ENCODE results near the gene UCN. TPM values are rescaled to one million over a fixed set of nuclear protein-coding genes. Genes with fewer than 3 reads are reported as not detected.

The UCN gene
- total RNA-seq, 3 donors from 2014 or later (not counting 1 experiment from before 2014, with no cell fraction given) = 1.6 to 3.6 (median 2.4) TPM

DNA sequence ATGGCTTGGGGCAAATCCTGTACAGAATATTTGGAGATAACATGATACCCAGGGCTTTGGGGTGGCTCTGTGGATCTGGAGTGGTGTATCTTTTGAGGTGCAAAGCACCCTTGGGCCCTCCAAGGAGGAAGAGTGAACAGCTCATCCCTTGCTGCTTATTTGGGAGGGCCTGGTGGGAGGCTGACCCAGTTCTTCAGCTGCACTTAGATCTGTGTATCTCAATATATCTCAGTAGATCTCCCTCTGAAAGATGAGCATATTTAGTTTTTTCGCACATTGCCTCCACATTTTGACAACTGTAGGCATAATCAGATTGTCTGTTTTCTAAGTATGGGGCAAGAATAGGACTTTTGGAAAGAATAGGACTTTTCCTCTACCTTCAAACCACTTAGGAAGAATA lies 23.2 kb downstream of the UCN start:
- TF ChIP-seq, protein P1, sequence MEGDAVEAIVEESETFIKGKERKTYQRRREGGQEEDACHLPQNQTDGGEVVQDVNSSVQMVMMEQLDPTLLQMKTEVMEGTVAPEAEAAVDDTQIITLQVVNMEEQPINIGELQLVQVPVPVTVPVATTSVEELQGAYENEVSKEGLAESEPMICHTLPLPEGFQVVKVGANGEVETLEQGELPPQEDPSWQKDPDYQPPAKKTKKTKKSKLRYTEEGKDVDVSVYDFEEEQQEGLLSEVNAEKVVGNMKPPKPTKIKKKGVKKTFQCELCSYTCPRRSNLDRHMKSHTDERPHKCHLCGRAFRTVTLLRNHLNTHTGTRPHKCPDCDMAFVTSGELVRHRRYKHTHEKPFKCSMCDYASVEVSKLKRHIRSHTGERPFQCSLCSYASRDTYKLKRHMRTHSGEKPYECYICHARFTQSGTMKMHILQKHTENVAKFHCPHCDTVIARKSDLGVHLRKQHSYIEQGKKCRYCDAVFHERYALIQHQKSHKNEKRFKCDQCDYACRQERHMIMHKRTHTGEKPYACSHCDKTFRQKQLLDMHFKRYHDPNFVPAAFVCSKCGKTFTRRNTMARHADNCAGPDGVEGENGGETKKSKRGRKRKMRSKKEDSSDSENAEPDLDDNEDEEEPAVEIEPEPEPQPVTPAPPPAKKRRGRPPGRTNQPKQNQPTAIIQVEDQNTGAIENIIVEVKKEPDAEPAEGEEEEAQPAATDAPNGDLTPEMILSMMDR (IDR thresholded peaks at IDR 0.05) = no peak
- Mint-ChIP-seq H3K9me3 (no peaks in the 10 kb centered on the region), H3K4me3 (no peak overlapping the region), H3K27me3 (ENCODE audit: low read depth in 2 of 2) (peaks cover 22 to 25% of the 10 kb centered on the region in 2 donors), H3K27ac (no peak overlapping the region), H3K4me1 (peaks cover 0 to 2% of the 10 kb centered on the region in 2 donors), H3K36me3 (no peaks in the 10 kb centered on the region)
- H3K27ac ChIP-seq (ENCODE audit: low read length) = no peak overlapping the region
- H3K36me3 ChIP-seq (ENCODE audit: control insufficient read depth, insufficient read depth, low read length) = no peaks in the 10 kb centered on the region
- no CpG with 5 or more reads among the region's 1 CpG for WGBS (ENCODE audit: insufficient coverage)
- no peaks in the 10 kb centered on the region for H3K27me3 ChIP-seq (ENCODE audit: control insufficient read depth, insufficient read depth, low read length)
- ATAC-seq = no peak
- intact Hi-C loops (cut with micrococcal nuclease) = loop anchor here (5.0 to 10.0 kb wide), 2 partner anchors 113 to 440 kb away; partner anchors contain the start of gene DPYSL5
- no peaks in the 10 kb centered on the region for H3K9me3 ChIP-seq (ENCODE audit: control insufficient read depth, insufficient read depth, low read length)
- no peak for DNase-seq
- H3K4me1 ChIP-seq (ENCODE audit: control insufficient read depth, insufficient read depth, low read length) = no peaks in the 10 kb centered on the region
- H3K4me3 ChIP-seq (ENCODE audit: low read length) = no peak overlapping the region

DNA sequence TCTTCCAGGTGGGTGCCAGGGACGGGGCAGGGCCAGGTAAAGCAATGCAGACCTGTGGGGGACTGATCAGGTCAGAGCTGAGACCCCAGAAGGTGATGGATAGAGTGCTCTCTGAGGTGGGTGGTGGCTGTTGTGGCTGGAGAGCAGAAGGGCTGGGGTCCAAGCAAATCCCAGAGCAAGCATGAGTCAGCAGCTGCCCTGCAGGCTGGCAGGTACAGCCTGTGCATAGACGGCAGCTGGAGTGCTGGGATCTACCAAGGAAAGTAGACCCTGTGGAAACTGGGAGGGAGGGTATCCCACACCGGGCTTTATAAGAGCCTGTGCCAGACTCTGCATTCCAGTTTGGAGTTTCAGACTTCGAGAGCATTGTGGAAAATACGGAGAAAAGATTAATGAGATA lies 25.4 kb downstream of the UCN start:
- DNase-seq = no peak
- TF ChIP-seq, protein P1 (IDR thresholded peaks at IDR 0.05) = no peak
- Mint-ChIP-seq H3K27ac (no peak overlapping the region), H3K36me3 (no peaks in the 10 kb centered on the region), H3K4me3 (no peak overlapping the region), H3K4me1 (peaks cover 0 to 8% of the 10 kb centered on the region in 2 donors), H3K27me3 (ENCODE audit: low read depth in 2 of 2) (peaks cover 21 to 23% of the 10 kb centered on the region in 2 donors), H3K9me3 (no peaks in the 10 kb centered on the region)
- intact Hi-C loops (cut with micrococcal nuclease) = loop anchor here (5.0 to 10.0 kb wide), 2 partner anchors 111 to 438 kb away; partner anchors contain the start of gene DPYSL5
- 81% methylated on average over 5 of the region's 5 CpGs for WGBS (ENCODE audit: insufficient coverage)
- Histone ChIP-seq H3K4me1 (ENCODE audit: control insufficient read depth, insufficient read depth, low read length) (no peaks in the 10 kb centered on the region), H3K4me3 (ENCODE audit: low read length) (no peak overlapping the region), H3K27ac (ENCODE audit: low read length) (no peak overlapping the region), H3K9me3 (ENCODE audit: control insufficient read depth, insufficient read depth, low read length) (no peaks in the 10 kb centered on the region), H3K36me3 (ENCODE audit: control insufficient read depth, insufficient read depth, low read length) (no peaks in the 10 kb centered on the region), H3K27me3 (ENCODE audit: control insufficient read depth, insufficient read depth, low read length) (no peaks in the 10 kb centered on the region)
- ATAC-seq = no peak

DNA sequence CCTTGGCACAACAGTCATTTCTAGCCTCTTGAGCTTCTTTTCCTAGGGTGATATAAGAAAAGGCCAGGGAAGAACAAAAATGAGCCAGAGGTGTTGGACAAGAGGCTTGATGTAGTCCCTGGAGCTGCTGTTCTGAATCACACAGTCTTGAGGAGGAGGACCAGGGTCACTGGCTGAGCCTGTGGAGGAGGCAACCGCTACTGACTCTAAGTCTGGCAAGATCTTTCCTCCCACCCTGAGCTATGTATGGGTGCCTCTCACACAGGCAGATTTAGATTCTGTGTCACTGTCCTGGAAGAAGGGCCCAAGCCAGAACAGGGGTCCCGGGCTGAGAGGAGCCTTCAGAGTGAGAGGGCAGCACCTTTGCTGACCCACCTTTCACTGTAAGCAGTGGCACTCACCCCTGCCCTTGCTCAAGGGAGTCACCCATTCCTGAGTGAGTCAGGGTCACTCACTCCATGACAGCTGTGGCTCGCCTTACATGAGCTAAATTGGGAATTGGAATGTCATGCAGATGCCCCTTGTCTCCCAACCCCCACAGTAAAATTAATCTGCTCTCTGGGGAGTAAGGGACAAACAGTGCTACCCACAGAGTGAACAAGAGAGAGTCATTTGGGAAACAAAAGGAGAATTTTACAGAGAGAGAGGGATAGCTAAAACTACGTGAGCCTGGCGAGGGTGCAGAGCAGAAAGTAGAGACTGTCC lies 26.2 kb downstream of the UCN start, which contains the start of gene TRIM54:
Gene TRIM54, plus strand, starts transcription at position 575 of the 705 bp plus-strand sequence. CDS start 303 bp downstream, outside the sequence.
- H3K27me3 Mint-ChIP-seq (ENCODE audit: low read depth in 2 of 2) = peaks cover 23 to 25% of the 10 kb centered on the region in 2 donors
- Histone ChIP-seq H3K4me3 (ENCODE audit: low read length) (no peak within 1 kb of the TSS), H3K27ac (ENCODE audit: low read length) (no peak within 1 kb of the TSS), H3K36me3 (ENCODE audit: control insufficient read depth, insufficient read depth, low read length) (no peaks in the 10 kb centered on the region), H3K27me3 (ENCODE audit: control insufficient read depth, insufficient read depth, low read length) (no peaks in the 10 kb centered on the region), H3K4me1 (ENCODE audit: control insufficient read depth, insufficient read depth, low read length) (no peaks in the 10 kb centered on the region), H3K9me3 (ENCODE audit: control insufficient read depth, insufficient read depth, low read length) (no peaks in the 10 kb centered on the region)
- H3K36me3 Mint-ChIP-seq = no peaks in the 10 kb centered on the region
- H3K4me3 Mint-ChIP-seq = no peak within 1 kb of the TSS
- DNase-seq (no peak), ATAC-seq (no peak)
- H3K9me3 Mint-ChIP-seq = no peaks in the 10 kb centered on the region
- no peak within 1 kb of the TSS for H3K27ac Mint-ChIP-seq
- 87% methylated on average over 4 of the region's 5 CpGs for WGBS (ENCODE audit: insufficient coverage)
- TF ChIP-seq, protein P1 (IDR thresholded peaks at IDR 0.05) = no peak
- H3K4me1 Mint-ChIP-seq = peaks cover 0 to 8% of the 10 kb centered on the region in 2 donors
- intact Hi-C loops (cut with micrococcal nuclease) = loop anchor here (5.0 to 10.0 kb wide), 2 partner anchors 110 to 437 kb away; partner anchors contain the start of gene DPYSL5

Data from natural killer cell (primary cell).